GF-D8 (cell line): ENCODE measurements around the gene KCNMB3.
"Not testable (repeated sequence)": the region's sequence is repeated elsewhere in the genome, so short reads cannot be mapped to it uniquely, and the experiment has no call there.

Source experiments
- DNase-seq: peaks from one replicate; lab custom pipeline; 2025; lab: John Stamatoyannopoulos, UW

Gene KCNMB3

DNA sequence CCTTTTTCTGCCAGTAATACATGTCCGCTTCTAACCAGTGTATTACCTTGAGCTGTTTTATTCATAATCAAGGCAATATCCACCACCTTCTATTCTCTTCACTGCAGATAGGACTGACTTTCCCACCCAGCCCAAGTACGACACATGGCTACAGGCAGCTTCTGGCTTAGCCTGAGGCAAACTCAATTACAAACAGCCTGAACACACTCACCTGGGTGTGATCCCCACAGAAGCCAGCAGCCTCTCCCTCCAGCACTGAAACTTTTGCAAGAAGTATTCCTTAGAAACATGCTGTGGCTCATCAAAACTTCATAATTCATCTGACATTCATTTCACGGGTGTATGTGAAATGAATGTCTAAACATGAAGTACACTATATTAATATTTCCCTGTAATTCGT, 13.5 kb upstream of the KCNMB3 start:
- no peak for DNase-seq

- no peak for DNase-seq
Observed at GRCh38 chr3:179263134-179263533, 12.2 kb upstream of the KCNMB3 start.

DNA sequence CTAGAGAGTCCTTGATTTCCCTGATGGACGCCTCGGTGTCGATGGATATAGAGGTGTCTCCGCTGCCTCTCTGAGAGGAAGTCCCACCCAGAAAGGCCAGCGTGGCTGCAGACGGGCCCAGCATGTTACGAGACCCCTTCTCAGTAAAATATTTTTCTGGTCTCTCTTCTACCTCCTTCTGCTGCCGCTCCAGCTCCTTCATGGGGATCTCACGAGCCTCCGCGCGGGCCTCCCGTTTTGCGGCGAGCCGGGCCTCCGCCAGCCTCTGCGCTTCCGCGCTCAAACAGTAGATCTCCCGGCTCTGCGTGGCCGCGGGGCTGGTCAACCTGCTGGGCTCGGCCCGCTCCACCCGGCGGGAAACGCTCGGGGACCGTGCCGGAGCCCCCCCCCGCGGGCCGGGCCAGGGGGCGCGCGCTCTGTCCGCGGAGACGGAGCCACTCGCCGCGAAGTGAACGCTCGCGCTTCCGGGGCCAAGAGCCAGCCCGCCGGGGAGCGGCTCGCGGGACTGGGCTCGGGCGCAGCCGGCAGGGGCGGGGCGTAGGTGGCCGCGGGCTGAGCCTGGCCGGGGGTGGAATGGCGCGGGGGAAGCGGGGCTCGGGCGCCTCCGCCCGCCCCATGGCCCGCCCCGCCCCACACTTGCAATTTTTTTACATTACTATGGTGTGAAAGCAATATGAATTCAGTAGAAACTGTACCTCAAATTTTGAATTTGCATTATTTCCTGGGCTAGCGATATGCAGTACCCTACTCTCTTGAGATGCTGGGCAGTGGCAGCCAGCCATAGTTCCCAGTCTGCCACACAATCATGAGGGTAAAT, 10.2 kb upstream of the KCNMB3 start:
- DNase-seq = no peak

GRCh38 chr3:179259959-179260756, 9.2 kb upstream of the KCNMB3 start:
- DNase-seq = not testable (repeated sequence)

GRCh38 chr3:179258820-179259219, 7.9 kb upstream of the KCNMB3 start:
- no peak for DNase-seq

DNA sequence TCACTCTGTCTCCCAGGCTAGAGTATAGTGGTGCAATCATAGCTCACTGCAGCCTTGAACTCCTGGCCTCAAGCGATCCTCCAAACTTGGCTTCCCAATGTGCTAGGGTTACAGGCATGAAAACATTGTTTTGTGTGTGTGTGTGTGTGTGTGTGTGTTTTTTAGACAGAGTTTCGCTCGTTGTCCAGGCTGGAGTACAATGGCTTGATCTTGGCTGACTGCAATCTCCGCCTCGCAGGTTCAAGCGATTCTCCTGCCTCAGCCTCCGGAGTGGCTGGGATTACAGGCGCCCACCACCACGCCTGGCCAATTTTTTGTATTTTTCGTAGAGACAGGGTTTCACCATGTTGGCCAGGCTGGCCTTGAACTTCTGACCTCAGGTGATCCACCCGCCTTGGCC, 6.8 kb upstream of the KCNMB3 start:
- not testable (repeated sequence) for DNase-seq

GRCh38 chr3:179256813-179257212, 5.9 kb upstream of the KCNMB3 start:
- no peak for DNase-seq

- DNase-seq = no peak
Observed at GRCh38 chr3:179247289-179248015, 3.5 kb downstream of the KCNMB3 start.

DNA sequence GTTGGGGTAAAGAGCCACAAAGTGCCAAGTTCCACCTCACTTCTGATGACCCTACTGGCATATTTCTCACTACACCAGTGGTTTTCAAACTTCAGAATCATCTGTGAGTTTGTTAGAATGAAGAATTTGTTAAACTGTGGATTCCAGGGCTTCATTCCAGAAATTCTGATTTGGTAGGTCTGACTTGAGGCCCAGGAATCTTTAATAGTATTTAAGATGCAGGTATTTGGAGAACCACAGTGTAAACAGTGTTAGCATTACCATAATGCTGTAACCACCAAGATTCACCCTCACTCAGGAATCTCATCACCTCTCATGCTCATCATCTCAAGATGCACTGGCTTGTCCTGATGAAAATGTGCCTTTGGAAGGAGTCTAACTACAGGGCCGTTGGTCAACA, 6.0 kb downstream of the KCNMB3 start:
- DNase-seq = no peak

- not testable (repeated sequence) for DNase-seq
Observed at GRCh38 chr3:179242859-179243258, 8.1 kb downstream of the KCNMB3 start.

GRCh38 chr3:179240299-179240698, 10.6 kb downstream of the KCNMB3 start:
- not testable (repeated sequence) for DNase-seq

DNA sequence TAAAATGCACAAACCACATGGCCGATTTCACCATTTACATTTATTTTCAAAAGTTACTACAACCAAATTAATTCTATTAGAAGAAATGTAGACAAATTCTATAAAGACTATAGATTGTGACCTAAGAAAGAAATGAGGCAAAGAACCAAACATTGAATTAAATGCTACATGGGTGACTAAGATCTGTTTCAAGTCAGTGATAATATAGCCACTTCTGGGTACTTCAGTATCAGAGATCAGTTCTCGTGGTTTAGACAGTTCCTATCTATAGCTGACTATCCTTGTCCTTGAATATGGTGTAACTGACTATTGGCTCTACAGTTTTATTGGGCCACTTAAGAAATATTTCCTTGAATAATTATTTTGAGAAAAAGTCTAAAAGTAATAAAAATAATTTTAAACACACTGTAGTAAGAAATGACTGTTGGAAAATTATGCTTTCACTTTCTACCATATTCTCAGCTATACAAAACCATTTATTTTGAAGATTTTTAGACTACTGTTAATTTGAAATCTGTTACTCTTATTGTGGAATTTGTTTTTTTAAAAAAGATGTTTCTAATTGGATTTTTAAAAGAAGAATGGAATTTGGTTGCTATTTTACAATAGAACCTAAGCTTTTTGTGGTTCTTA, 14.1 kb downstream of the KCNMB3 start:
- DNase-seq = peak; percentile 34

GRCh38 chr3:179234199-179234598, 16.7 kb downstream of the KCNMB3 start:
- peak; percentile 1 for DNase-seq

- peak; percentile 1 for DNase-seq
Observed at GRCh38 chr3:179233043-179233442, 17.9 kb downstream of the KCNMB3 start.

DNA sequence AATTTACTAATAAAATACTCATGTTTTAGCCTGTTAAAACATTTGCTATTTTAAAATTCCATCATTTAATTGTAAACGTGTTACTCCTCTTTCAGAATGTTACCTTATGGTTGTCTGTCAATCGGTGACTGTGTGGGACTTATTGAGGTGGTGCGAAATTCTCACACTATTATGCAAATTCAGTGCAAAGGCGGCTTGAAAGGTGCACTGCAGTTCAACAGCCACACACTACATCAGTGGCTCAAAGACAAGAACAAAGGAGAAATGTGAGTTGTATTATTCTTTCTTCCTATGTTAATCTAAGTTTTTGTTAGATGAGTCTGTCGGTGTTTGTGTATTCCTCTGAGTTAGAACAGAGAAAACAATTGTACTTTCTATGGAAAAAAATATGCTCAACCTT, 21.7 kb downstream of the KCNMB3 start:
- no peak for DNase-seq

DNA sequence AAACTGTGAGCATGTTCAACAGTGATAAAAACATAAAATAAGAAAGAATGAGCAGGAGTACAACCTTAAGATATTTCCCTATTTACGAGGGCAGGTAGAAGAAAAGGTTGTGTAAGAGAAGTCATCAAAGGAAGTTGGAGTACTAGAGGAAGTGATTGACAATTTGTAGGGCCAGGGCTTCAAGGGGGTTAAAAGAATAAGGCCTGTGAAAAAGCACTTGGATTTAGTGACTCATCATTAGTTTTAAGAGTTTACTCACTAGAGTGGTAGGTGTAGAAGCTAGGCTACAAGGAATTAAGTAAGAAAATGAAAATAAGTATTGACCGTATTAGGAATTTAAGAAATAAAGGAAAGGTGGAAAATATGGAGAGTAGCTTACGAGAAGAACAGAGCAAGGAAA, 23.6 kb downstream of the KCNMB3 start:
- DNase-seq = no peak

GRCh38 chr3:179224584-179224983, 26.3 kb downstream of the KCNMB3 start:
- no peak for DNase-seq

GRCh38 chr3:179223548-179223947, 27.4 kb downstream of the KCNMB3 start:
- no peak for DNase-seq

- not testable (repeated sequence) for DNase-seq
Observed at GRCh38 chr3:179218213-179218612, 32.7 kb downstream of the KCNMB3 start.

DNA sequence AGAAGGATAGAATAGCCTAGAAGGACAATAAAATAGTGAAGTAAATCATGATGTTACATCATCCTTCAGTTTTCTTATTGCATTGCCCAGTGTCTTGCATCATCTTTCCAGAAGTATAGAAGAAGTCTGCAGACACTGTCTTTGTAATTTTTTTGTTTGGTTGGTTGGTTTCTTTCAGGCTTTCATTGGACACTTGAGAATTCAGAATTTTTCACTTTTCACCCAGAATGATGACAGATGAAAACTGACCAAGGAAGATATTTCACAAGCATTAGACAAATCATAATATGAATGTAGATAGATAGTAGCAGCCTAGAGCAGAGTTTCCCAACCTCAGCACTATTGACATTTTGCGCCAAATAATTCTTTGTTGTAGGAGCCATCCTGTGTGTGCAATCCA, 35.4 kb downstream of the KCNMB3 start:
- peak; percentile 12 for DNase-seq

DNA sequence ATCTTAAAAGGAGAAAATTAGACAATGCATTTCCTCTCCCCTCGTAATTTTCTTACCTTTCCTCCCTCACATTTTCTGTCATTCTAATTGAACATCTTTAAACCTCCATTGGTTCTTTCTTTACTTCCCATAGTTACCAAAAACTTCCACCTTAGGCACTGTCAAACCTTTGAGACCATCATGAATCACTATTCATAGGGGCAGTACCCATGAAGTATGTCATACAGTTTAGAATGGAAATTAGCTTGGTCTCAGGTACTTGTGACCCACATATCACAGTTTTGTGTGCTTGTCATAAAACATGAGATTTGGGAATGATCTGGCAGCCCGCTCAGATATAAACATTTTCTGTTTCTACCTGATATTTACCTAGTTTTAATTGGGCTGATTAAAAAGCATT, 50.1 kb downstream of the KCNMB3 start:
- no peak for DNase-seq

DNA sequence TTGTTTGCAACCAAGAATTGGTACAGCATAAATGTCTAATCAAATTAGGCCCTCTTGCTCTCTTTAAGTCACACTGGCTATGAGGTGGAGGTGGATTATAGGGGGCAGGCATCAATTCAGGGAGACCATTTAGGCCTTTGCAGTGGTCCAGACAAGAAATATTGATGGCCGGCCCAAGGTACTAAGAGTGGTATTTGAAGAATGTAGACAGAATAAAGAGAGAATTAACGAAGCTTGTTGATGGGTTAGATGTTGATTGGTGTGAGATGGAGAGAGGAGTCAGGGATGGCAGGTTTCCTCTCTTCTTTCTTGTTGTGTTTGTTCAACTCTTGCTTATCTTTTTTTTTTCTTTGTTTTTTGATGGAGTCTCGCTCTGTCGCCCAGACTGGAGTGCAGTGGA, 54.2 kb downstream of the KCNMB3 start:
- DNase-seq = no peak
